ENCODE results near the gene ADAM12. TPM values are rescaled to one million over a fixed set of nuclear protein-coding genes. Genes with fewer than 3 reads are reported as not detected.

ADAM12 gene
- total and polyA plus RNA-seq, 2 experiments from 2014 or later, result 0.13 to 0.87 TPM

- Histone ChIP-seq H3K9me2 (ENCODE audit: insufficient read depth) (no peaks in the 10 kb centered on the region), H4K20me1 (replicated peaks; ENCODE audit: insufficient read depth) (no peaks in the 10 kb centered on the region), H3K4me2 (no peak overlapping the region), H2AFZ (0 out of 2 replicates have a peak overlapping the region, but pooled peaks have one; percentile 48), H3K27me3 (ENCODE audit: insufficient read depth) (no peaks in the 10 kb centered on the region), H3K27ac (ENCODE audit: low read depth) (no peak overlapping the region), H3K4me3 (no peak overlapping the region), H3K79me2 (replicated peaks; ENCODE audit: insufficient read depth) (no peaks in the 10 kb centered on the region), H3K4me1 (ENCODE audit: insufficient read depth) (peaks cover 2% of the 10 kb centered on the region; the same call in 1 of the 2 replicates), H3K36me3 (ENCODE audit: insufficient read depth) (no peaks in the 10 kb centered on the region), H3F3A (replicated peaks; ENCODE audit: low read depth) (no peaks in the 10 kb centered on the region)
- Mint-ChIP-seq H3K4me1 (peaks cover 10% of the 10 kb centered on the region), H3K27me3 (ENCODE audit: insufficient read depth, low read depth, poor library complexity) (no peaks in the 10 kb centered on the region), H3K27ac (no peak overlapping the region), H3K36me3 (ENCODE audit: low read depth) (peaks cover 4% of the 10 kb centered on the region; the same call in 2 of the 3 replicates), H3K9me3 (peaks cover 11% of the 10 kb centered on the region; the same call in 2 of the 3 replicates), H3K4me3 (no peak overlapping the region)
- peak; percentile 16 for DNase-seq (ENCODE audit: low spot score)
- TF ChIP-seq ZNF331 (CRISPR knock-in tag; IDR thresholded peaks at IDR 0.05; ENCODE audit: low read depth) (no peak), CTCF (conservative IDR thresholded peaks at IDR 0.05; ENCODE audit: low read depth in 2 of 2) (peak; percentile 19 to 46; a peak in 3 of 4 replicates), JUNB (IDR thresholded peaks at IDR 0.05; ENCODE audit: unreplicated experiment) (no peak), ZNF462 (CRISPR knock-in tag; IDR thresholded peaks at IDR 0.05) (no peak), POLR2AphosphoS5 (IDR thresholded peaks at IDR 0.05; ENCODE audit: low read depth) (no peak), NANOG (IDR thresholded peaks at IDR 0.05; ENCODE audit: borderline replicate concordance) (no peak)
- peak; percentile 71 for ATAC-seq
These were observed 85.2 kb downstream of the ADAM12 start for GRCh38 chr10:126302826-126303665.
